Measurements from ENCODE around the gene SLAIN2.

SLAIN2 gene

GRCh38 chr4:48343035-48343434 is 1.7 kb downstream of the SLAIN2 start:
- H3K27ac ChIP-seq = no peak overlapping the region
- TF ChIP-seq ZFX (IDR thresholded peaks at IDR 0.05) (no peak), CTCF (conservative IDR thresholded peaks at IDR 0.05) (no peak)

GRCh38 chr4:48343551-48343950 is 2.2 kb downstream of the SLAIN2 start:
- TF ChIP-seq CTCF (conservative IDR thresholded peaks at IDR 0.05) (no peak), ZFX (IDR thresholded peaks at IDR 0.05) (no peak)
- no peak overlapping the region for H3K27ac ChIP-seq

- TF ChIP-seq CTCF (conservative IDR thresholded peaks at IDR 0.05) = no peak
- no peak for TF ChIP-seq ZFX (IDR thresholded peaks at IDR 0.05)
Measured at GRCh38 chr4:48345542-48345941, 4.2 kb downstream of the SLAIN2 start.

GRCh38 chr4:48346594-48346993 is 5.3 kb downstream of the SLAIN2 start:
- H3K27ac ChIP-seq = no peak overlapping the region
- TF ChIP-seq CTCF (conservative IDR thresholded peaks at IDR 0.05) (no peak), ZFX (IDR thresholded peaks at IDR 0.05) (no peak)

More at GRCh38 chr4:48345542-48345941, 4.2 kb downstream of the SLAIN2 start:
- no peak overlapping the region for H3K27ac ChIP-seq

GRCh38 chr4:48347282-48347921 is 6.1 kb downstream of the SLAIN2 start:
- H3K27ac ChIP-seq = no peak overlapping the region
- TF ChIP-seq ZFX (IDR thresholded peaks at IDR 0.05) (no peak), CTCF (conservative IDR thresholded peaks at IDR 0.05) (no peak)

GRCh38 chr4:48350871-48351270 is 9.5 kb downstream of the SLAIN2 start:
- TF ChIP-seq CTCF (conservative IDR thresholded peaks at IDR 0.05) = no peak
- TF ChIP-seq ZFX (IDR thresholded peaks at IDR 0.05) = no peak
- H3K27ac ChIP-seq = no peak overlapping the region

- no peak for TF ChIP-seq ZFX (IDR thresholded peaks at IDR 0.05)
- no peak for TF ChIP-seq CTCF (conservative IDR thresholded peaks at IDR 0.05)
- no peak overlapping the region for H3K27ac ChIP-seq
Measured at GRCh38 chr4:48352793-48353192, 11.5 kb downstream of the SLAIN2 start.
